OCI-LY7 (cell line): ENCODE data around the gene XKR3.

ENCODE experiments used
- EZH2phosphoT487 ChIP-seq: fragments of 200-600 bp; sonication (generic); IDR thresholded peaks from 2 replicates; pipeline ENCODE4 v1.6.1; 2018; ENCODE audit warnings: low read depth, borderline replicate concordance, mild to moderate bottlenecking, mixed run types, antibody characterized with exemption, low read length, moderate library complexity, mixed read lengths
- TF ChIP-seq, protein P1 (sequence below): fragments of 200-600 bp; sonication (generic); conservative IDR thresholded peaks from 2 replicates; pipeline ENCODE4 v1.5.1; 2014; ENCODE audit warnings: mild to moderate bottlenecking, antibody characterized with exemption, low read length, moderate library complexity, mixed read lengths

DNA sequence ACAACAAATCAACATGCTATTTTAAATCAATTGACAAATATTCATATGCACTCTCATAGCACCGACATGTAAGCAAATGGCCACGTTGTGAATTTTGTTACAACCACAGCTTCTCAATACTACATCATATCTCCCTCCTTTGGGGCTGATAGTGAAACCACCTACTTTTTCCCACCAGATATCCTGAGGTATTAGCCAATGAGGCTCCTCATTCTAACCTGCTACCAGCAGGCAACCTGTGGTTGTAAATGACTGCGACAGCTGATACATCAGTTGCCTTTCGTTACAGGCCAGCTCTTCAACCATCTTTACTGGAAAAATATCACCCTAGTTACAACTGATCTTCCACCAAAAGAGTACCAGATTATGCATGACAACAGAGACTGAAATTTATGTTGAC lies 3.7 kb upstream of the XKR3 start:
- TF ChIP-seq, protein P1, sequence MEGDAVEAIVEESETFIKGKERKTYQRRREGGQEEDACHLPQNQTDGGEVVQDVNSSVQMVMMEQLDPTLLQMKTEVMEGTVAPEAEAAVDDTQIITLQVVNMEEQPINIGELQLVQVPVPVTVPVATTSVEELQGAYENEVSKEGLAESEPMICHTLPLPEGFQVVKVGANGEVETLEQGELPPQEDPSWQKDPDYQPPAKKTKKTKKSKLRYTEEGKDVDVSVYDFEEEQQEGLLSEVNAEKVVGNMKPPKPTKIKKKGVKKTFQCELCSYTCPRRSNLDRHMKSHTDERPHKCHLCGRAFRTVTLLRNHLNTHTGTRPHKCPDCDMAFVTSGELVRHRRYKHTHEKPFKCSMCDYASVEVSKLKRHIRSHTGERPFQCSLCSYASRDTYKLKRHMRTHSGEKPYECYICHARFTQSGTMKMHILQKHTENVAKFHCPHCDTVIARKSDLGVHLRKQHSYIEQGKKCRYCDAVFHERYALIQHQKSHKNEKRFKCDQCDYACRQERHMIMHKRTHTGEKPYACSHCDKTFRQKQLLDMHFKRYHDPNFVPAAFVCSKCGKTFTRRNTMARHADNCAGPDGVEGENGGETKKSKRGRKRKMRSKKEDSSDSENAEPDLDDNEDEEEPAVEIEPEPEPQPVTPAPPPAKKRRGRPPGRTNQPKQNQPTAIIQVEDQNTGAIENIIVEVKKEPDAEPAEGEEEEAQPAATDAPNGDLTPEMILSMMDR = no peak
- TF ChIP-seq EZH2phosphoT487 = no peak
